H9 (cell line): ENCODE results near the gene CGA. TPM values are rescaled to one million over a fixed set of nuclear protein-coding genes. Genes with fewer than 3 reads are reported as not detected.

Experiments
- DNase-seq: peaks from one replicate; pipeline ENCODE4 v3.0.0-alpha.2; 2017
- H2AFZ ChIP-seq: one replicate; pipeline ENCODE4 v1.6.1; 2013; ENCODE audit warnings: mild to moderate bottlenecking, low read length, control low read depth, moderate library complexity
- H2AK5ac ChIP-seq: 2 replicates; pipeline ENCODE4 v1.6.1; 2013; ENCODE audit warnings: low read length, control low read depth, mixed read lengths; ENCODE audit not compliant: insufficient read length
- H2BK120ac ChIP-seq: one replicate; pipeline ENCODE4 v1.6.1; 2013; ENCODE audit warnings: low read depth, mild to moderate bottlenecking, low read length, control low read depth, inconsistent platforms; ENCODE audit not compliant: poor library complexity, severe bottlenecking
- H2BK12ac ChIP-seq: 2 replicates; pipeline ENCODE4 v1.6.1; 2013; ENCODE audit warnings: low read length, control low read depth, mixed read lengths, low read depth; ENCODE audit not compliant: insufficient read length
- H2BK15ac ChIP-seq: 2 replicates; pipeline ENCODE4 v1.6.1; 2013; ENCODE audit warnings: low read depth, low read length, control low read depth
- H2BK20ac ChIP-seq: one replicate; pipeline ENCODE4 v1.6.1; 2013; ENCODE audit warnings: low read depth, mild to moderate bottlenecking, low read length, control low read depth, inconsistent platforms; ENCODE audit not compliant: poor library complexity, severe bottlenecking
- H2BK5ac ChIP-seq: 2 replicates; pipeline ENCODE4 v1.6.1; 2013; ENCODE audit warnings: low read length, control low read depth, mixed read lengths; ENCODE audit not compliant: insufficient read length
- H3K14ac ChIP-seq: 2 replicates; pipeline ENCODE4 v1.6.1; 2013; ENCODE audit warnings: low read length, control low read depth; ENCODE audit not compliant: insufficient read depth
- H3K18ac ChIP-seq: 2 replicates; pipeline ENCODE4 v1.6.1; 2013; ENCODE audit warnings: low read depth, mild to moderate bottlenecking, mixed read lengths, low read length, control low read depth; ENCODE audit not compliant: insufficient read length
- H3K23ac ChIP-seq: 2 replicates; pipeline ENCODE4 v1.6.1; 2013; ENCODE audit warnings: low read length, control low read depth, mixed read lengths, low read depth; ENCODE audit not compliant: insufficient read length
- H3K23me2 ChIP-seq: 2 replicates; pipeline ENCODE4 v1.6.1; 2013; ENCODE audit warnings: low read depth, mild to moderate bottlenecking, mixed read lengths, low read length, control low read depth; ENCODE audit not compliant: insufficient read length, poor library complexity, severe bottlenecking
- H3K27ac ChIP-seq: 2 replicates; pipeline ENCODE4 v1.5.1; 2013; ENCODE audit warnings: low read length, control low read depth, mixed read lengths, low read depth; ENCODE audit not compliant: insufficient read length
- H3K27me3 ChIP-seq: 2 replicates; pipeline ENCODE4 v1.6.1; 2013; ENCODE audit warnings: low read length, control low read depth, inconsistent platforms; ENCODE audit not compliant: insufficient read depth
- H3K4ac ChIP-seq: 2 replicates; pipeline ENCODE4 v1.6.1; 2013; ENCODE audit warnings: low read depth, mild to moderate bottlenecking, control low read depth, inconsistent platforms, low read length, moderate library complexity
- H3K4me1 ChIP-seq: 2 replicates; pipeline ENCODE4 v1.6.1; 2013; ENCODE audit warnings: low read length, control low read depth, inconsistent platforms; ENCODE audit not compliant: insufficient read depth
- H3K4me2 ChIP-seq: 2 replicates; pipeline ENCODE4 v1.6.1; 2013; ENCODE audit warnings: low read length, control low read depth, mixed read lengths; ENCODE audit not compliant: insufficient read length, insufficient read depth
- H3K56ac ChIP-seq: 2 replicates; pipeline ENCODE4 v1.6.1; 2013; ENCODE audit warnings: low read depth, mild to moderate bottlenecking, mixed read lengths, low read length, control low read depth; ENCODE audit not compliant: insufficient read length
- H3K79me1 ChIP-seq: 2 replicates; pipeline ENCODE4 v1.6.1; 2013; ENCODE audit warnings: low read depth, mild to moderate bottlenecking, moderate library complexity, low read length, control low read depth, inconsistent platforms; ENCODE audit not compliant: insufficient read depth, poor library complexity, severe bottlenecking
- H3K79me2 ChIP-seq: 2 replicates; pipeline ENCODE4 v1.6.1; 2013; ENCODE audit warnings: low read length, control low read depth, inconsistent platforms; ENCODE audit not compliant: insufficient read depth
- H3K9ac ChIP-seq: 2 replicates; pipeline ENCODE4 v1.6.1; 2013; ENCODE audit warnings: low read length, control low read depth, mixed read lengths; ENCODE audit not compliant: insufficient read length; ENCODE audit errors: extremely low read depth
- H3K9me3 ChIP-seq: one replicate; pipeline ENCODE4 v1.6.1; 2013; ENCODE audit warnings: low read depth, low read length, inconsistent platforms; ENCODE audit not compliant: control insufficient read depth
- H3T11ph ChIP-seq: one replicate; pipeline ENCODE4 v1.6.1; 2013; ENCODE audit warnings: mild to moderate bottlenecking, low read length, control low read depth, inconsistent platforms
- H4K20me1 ChIP-seq: one replicate; pipeline ENCODE4 v1.6.1; 2013; ENCODE audit not compliant: control insufficient read depth, insufficient read length, insufficient read depth
- H4K5ac ChIP-seq: 2 replicates; pipeline ENCODE4 v1.6.1; 2013; ENCODE audit warnings: low read depth, mild to moderate bottlenecking, mixed read lengths, low read length, control low read depth; ENCODE audit not compliant: insufficient read length
- H4K8ac ChIP-seq: replicated peaks from 2 replicates; pipeline ENCODE4 v1.6.1; 2013; ENCODE audit warnings: low read length, control low read depth, mixed read lengths, low read depth; ENCODE audit not compliant: insufficient read length
- H4K91ac ChIP-seq: 2 replicates; pipeline ENCODE4 v1.6.1; 2013; ENCODE audit warnings: low read depth, mild to moderate bottlenecking, moderate library complexity, mixed read lengths, low read length, control low read depth; ENCODE audit not compliant: insufficient read length
- H3K27ac Mint-ChIP-seq, 3 experiments: 2 replicates in 2 of 3; 3 replicates in 1 of 3; pipeline ENCODE4 v1.8.0; 2020 to 2021; ENCODE audit warnings: mixed read lengths in 3 of 3, mild to moderate bottlenecking in 1 of 3, moderate library complexity in 1 of 3
- H3K27me3 Mint-ChIP-seq: 2 replicates; pipeline ENCODE4 v1.8.0; 2021; ENCODE audit warnings: low read depth, mild to moderate bottlenecking, moderate library complexity, mixed read lengths
- H3K36me3 Mint-ChIP-seq, 3 experiments: 2 replicates in 2 of 3; 3 replicates in 1 of 3; pipeline ENCODE4 v1.8.0; 2020 to 2021; ENCODE audit warnings: low read depth in 3 of 3, mixed read lengths in 3 of 3; ENCODE audit not compliant: insufficient read depth in 1 of 3
- H3K4me1 Mint-ChIP-seq, 2 experiments: 2 replicates each; pipeline ENCODE4 v1.8.0; 2020; ENCODE audit warnings: mixed read lengths in 2 of 2
- H3K4me3 Mint-ChIP-seq, 2 experiments: 2 replicates in 1 of 2; 3 replicates in 1 of 2; pipeline ENCODE4 v1.8.0; 2020 to 2021; ENCODE audit warnings: mild to moderate bottlenecking in 2 of 2, mixed read lengths in 2 of 2, moderate library complexity in 1 of 2
- H3K9me3 Mint-ChIP-seq, 2 experiments: 2 replicates in 1 of 2; 3 replicates in 1 of 2; pipeline ENCODE4 v1.8.0; 2020; ENCODE audit warnings: mild to moderate bottlenecking in 2 of 2, mixed read lengths in 2 of 2, moderate library complexity in 1 of 2
- CTCF ChIP-seq: fragments of 200-600 bp; sonication (generic); conservative IDR thresholded peaks from 3 replicates; pipeline ENCODE4 v1.8.0; 2021; ENCODE audit warnings: antibody characterized with exemption, mild to moderate bottlenecking
- WGBS: extraction: QIAGEN DNeasy Blood & Tissue Kit; methylation state at CpG from one replicate; pipeline ENCODE4 v1.1.7; 2013; ENCODE audit warnings: missing lambda C conversion rate, low lambda C conversion rate, mixed read lengths; ENCODE audit not compliant: insufficient read length; ENCODE audit errors: extremely low coverage; 5-methylcytosine and 5-hydroxymethylcytosine counted together
- total RNA-seq: library from RNA; stranded (reverse); gene quantifications from 2 replicates; pipeline ENCODE4 v1.2.1, GENCODE V29; 2021

CGA gene
- total RNA-seq, 1 experiment from 2014 or later = not detected

DNA sequence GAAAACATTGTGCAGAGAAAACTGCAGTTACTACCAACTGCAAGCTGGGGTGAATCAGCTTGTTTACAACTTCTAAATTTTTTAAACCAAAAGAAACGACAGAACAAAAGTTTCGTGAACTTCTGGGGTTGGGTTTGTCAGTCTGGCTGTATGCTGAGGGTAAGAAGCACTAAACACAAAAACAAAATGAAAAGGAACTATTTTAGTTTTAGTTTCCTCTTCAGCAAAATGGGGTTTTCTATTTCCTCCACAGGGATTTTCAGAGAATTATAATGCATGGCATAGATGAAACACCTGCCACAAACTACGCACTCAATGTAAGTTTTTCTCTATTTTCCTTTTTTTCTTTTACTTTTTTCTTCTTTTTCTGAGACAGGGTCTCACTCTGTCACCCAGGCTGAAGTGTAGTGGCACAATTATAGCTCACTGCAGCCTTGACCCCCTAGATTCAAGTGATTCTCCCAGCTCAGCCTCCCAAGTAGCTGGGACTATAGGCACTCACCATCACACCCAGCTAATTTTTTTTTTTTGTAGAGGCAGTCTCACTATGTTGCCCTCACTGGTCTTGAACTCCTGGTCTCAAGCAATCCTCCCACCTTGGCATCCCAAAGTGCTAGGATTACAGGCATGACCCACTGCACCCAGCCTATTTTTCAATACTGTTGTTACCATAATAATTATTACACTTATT, 40.6 kb downstream of the CGA start:
- Histone ChIP-seq H3K79me1 (no peaks in the 10 kb centered on the region), H3K18ac (no peak overlapping the region), H3K9me3 (no peaks in the 10 kb centered on the region), H2BK15ac (no peak overlapping the region), H3K14ac (no peak overlapping the region), H4K91ac (no peak overlapping the region), H2AFZ (no peak overlapping the region), H4K5ac (no peak overlapping the region), H3K27ac (no peak overlapping the region), H4K8ac (no peak overlapping the region), H4K20me1 (no peaks in the 10 kb centered on the region), H2AK5ac (no peak overlapping the region), H3K23me2 (no peaks in the 10 kb centered on the region), H2BK5ac (no peak overlapping the region), H2BK12ac (no peak overlapping the region), H3K4ac (no peak overlapping the region), H2BK120ac (no peak overlapping the region), H3K4me2 (no peak overlapping the region), H3K4me1 (no peaks in the 10 kb centered on the region; the same call in 1 of the 2 replicates), H3K27me3 (no peaks in the 10 kb centered on the region), H3K23ac (no peak overlapping the region), H3K56ac (no peak overlapping the region), H3K79me2 (no peaks in the 10 kb centered on the region), H3T11ph (no peak overlapping the region), H2BK20ac (no peak overlapping the region), H3K9ac (no peak overlapping the region)
- Mint-ChIP-seq H3K27me3 (no peaks in the 10 kb centered on the region; the same call in 1 of the 2 replicates), H3K9me3 (peaks cover 0 to 4% of the 10 kb centered on the region in 2 experiments; a peak in 2 of 5 replicates), H3K4me1 (peaks cover 0 to 3% of the 10 kb centered on the region in 2 experiments; a peak in 2 of 4 replicates), H3K36me3 (peaks cover 0 to 2% (median 1%) of the 10 kb centered on the region in 3 experiments; a peak in 3 of 7 replicates), H3K4me3 (no peak overlapping the region), H3K27ac (no peak overlapping the region)
- TF ChIP-seq CTCF = no peak
- no CpG with 5 or more reads among the region's 3 CpGs for WGBS
- DNase-seq = no peak
